Keratinocyte (primary cell): ENCODE results near the gene KLRD1. TPM values are rescaled to one million over a fixed set of nuclear protein-coding genes. Genes with fewer than 3 reads are reported as not detected.
"Not testable (repeated sequence)": the region's sequence is repeated elsewhere in the genome, so short reads cannot be mapped to it uniquely, and the experiment has no call there.

Source experiments
- DNase-seq: peaks from one replicate; pipeline ENCODE4 v3.0.0-alpha.2; 2011; ENCODE audit warnings: low read depth, missing footprints, low spot score
- FAIRE-seq: peaks from 2 replicates; lab custom pipeline; 2011; peaks lifted over from hg19 to GRCh38; lab: Jason Lieb, UNC
- H2AFZ ChIP-seq: 2 replicates; pipeline ENCODE4 v1.6.0; 2012; ENCODE audit warnings: low read length, control low read depth, inconsistent platforms; ENCODE audit not compliant: control insufficient read depth
- H3K27ac ChIP-seq: 2 replicates; pipeline ENCODE4 v1.5.1; 2011; ENCODE audit warnings: low read length; ENCODE audit not compliant: control insufficient read depth, insufficient read depth
- H3K27me3 ChIP-seq: 3 replicates; pipeline ENCODE4 v1.6.0; 2011; ENCODE audit warnings: low read length; ENCODE audit not compliant: control insufficient read depth, insufficient read depth; ENCODE audit errors: extremely low read depth
- H3K36me3 ChIP-seq, 2 experiments: 2 replicates in 1 of 2; 3 replicates in 1 of 2; pipeline ENCODE4 v1.5.1; 2011; ENCODE audit warnings: low read length in 2 of 2, mild to moderate bottlenecking in 1 of 2; ENCODE audit not compliant: control insufficient read depth in 2 of 2, insufficient read depth in 2 of 2; ENCODE audit errors: extremely low read depth in 1 of 2
- H3K4me1 ChIP-seq: 3 replicates; pipeline ENCODE4 v1.5.1; 2011; ENCODE audit warnings: low read length; ENCODE audit not compliant: control insufficient read depth, insufficient read depth; ENCODE audit errors: extremely low read depth
- H3K4me2 ChIP-seq: 3 replicates; pipeline ENCODE4 v1.6.0; 2011; ENCODE audit warnings: low read depth, low read length; ENCODE audit not compliant: control insufficient read depth, insufficient read depth; ENCODE audit errors: extremely low read depth
- H3K4me3 ChIP-seq, 3 experiments: fragments of 200-600 bp in 1 of 3; sonication (generic) in 1 of 3; 2 replicates in 2 of 3; 3 replicates in 1 of 3; pipeline ENCODE4 v1.5.1; 2011 to 2016; ENCODE audit warnings: low read length in 3 of 3, mild to moderate bottlenecking in 3 of 3, control low read depth in 2 of 3, inconsistent platforms in 1 of 3, low read depth in 1 of 3, mixed read lengths in 1 of 3, mixed run types in 1 of 3, moderate library complexity in 1 of 3; ENCODE audit not compliant: control insufficient read depth in 2 of 3, insufficient read depth in 2 of 3; ENCODE audit errors: extremely low read depth in 1 of 3
- H3K79me2 ChIP-seq: 2 replicates; pipeline ENCODE4 v1.6.0; 2012; ENCODE audit warnings: low read length; ENCODE audit not compliant: control insufficient read depth, insufficient read depth
- H3K9ac ChIP-seq: 3 replicates; pipeline ENCODE4 v1.6.0; 2011; ENCODE audit warnings: low read length; ENCODE audit not compliant: control insufficient read depth, insufficient read depth; ENCODE audit errors: extremely low read depth
- H3K9me1 ChIP-seq: 3 replicates; pipeline ENCODE4 v1.6.0; 2011; ENCODE audit warnings: low read length; ENCODE audit not compliant: control insufficient read depth, insufficient read depth; ENCODE audit errors: extremely low read depth
- H3K9me3 ChIP-seq: 2 replicates; pipeline ENCODE4 v1.5.1; 2012; ENCODE audit warnings: low read depth, low read length; ENCODE audit not compliant: control insufficient read depth
- H4K20me1 ChIP-seq: 3 replicates; pipeline ENCODE4 v1.6.0; 2011; ENCODE audit warnings: low read length; ENCODE audit not compliant: control insufficient read depth, insufficient read depth; ENCODE audit errors: extremely low read depth
- EZH2 ChIP-seq: IDR thresholded peaks from one replicate; pipeline ENCODE4 v1.6.1; 2012; ENCODE audit warnings: inconsistent platforms, mild to moderate bottlenecking, low read length, moderate library complexity
- dilution Hi-C: fragments of 300-500 bp; cut with MboI; formaldehyde crosslinking; loops from one replicate; pipeline ENCODE4 v1.7.0; 2020; ENCODE audit warnings: low sequenced_read_pairs; ENCODE audit not compliant: extremely low pct_ligation_motif_present
- polyA plus RNA-seq, 5 experiments: library from polyadenylated mRNA; depleted of rRNA in 3 of 5; stranded (reverse) in 3 of 5; stranded (forward) in 1 of 5; unstranded in 1 of 5; fragments of >200 nt; gene quantifications; 1 replicate in 1 of 5; 2 replicates in 3 of 5; 3 replicates in 1 of 5; pipeline versions ENCODE4 v1.2.1 to v1.2.3, GENCODE V29; 2011 to 2012; ENCODE audit warnings: missing spikeins in 2 of 5, low read depth in 1 of 5, low replicate concordance in 1 of 5
- TF ChIP-seq, protein P1 (sequence below), 3 experiments: IDR thresholded peaks in 1 of 3; conservative IDR thresholded peaks in 1 of 3; optimal IDR thresholded peaks in 1 of 3; 2 replicates in 2 of 3; 3 replicates in 1 of 3; pipeline versions ENCODE3 to v1.5.1; 2011; ENCODE audit warnings: low read length in 3 of 3, mild to moderate bottlenecking in 3 of 3, moderate library complexity in 2 of 3, control low read depth in 1 of 3, inconsistent platforms in 1 of 3; ENCODE audit not compliant: insufficient read depth in 2 of 3; ENCODE audit errors: extremely low read depth in 1 of 3

Gene KLRD1
- polyA plus RNA-seq, 1 donor (not counting 4 experiments of a cell fraction or from before 2014, with no cell fraction given) = under 0.01 TPM

DNA sequence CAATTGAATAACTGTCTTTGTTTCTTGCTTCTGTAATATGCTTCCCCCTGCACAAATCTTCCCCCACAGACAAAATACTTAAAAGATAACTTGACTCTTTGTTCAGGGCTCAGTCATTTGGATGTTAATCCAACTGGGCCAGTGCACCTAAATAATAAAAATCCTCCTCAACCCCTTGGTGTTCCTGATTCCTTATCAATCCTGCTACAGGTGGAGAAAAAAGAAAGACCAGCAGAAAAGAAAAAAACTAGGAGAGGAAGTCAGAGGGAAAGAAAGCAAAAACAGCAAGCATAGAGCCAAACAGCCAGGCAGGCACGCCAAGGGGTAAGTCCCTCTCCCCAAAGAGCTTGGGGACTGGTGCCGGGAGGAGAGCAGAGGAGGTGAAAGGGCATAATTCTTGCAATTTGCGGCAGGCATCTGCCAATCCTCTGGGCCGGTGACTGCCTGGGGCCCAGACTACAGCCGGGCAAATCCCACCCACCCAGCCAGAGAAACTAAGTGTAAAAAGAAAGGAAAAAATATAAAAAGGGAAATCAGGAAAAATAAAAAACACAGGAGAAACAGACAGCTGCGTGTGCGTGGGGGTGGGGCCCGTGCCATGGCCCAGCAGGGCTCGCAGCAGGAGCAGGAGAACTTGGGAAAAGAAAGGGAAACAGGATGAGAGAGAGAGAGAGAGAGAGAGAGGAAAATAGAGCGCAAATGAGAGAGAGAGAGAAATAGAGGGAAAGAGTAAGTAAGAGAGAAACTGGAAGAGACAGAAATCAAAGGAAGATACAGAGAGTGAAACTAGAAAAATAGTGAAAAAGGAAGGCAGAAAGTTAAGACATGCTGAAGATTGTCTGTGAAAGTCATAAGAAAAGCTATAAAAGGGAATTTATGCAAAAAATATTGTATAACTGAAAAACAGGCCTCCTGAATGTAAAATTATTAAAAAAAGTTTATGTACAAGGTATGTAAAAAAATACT, 60.8 kb downstream of the KLRD1 start:
- Histone ChIP-seq H3K79me2 (peaks cover 31% of the 10 kb centered on the region), H3K4me1 (peaks cover 37% of the 10 kb centered on the region), H4K20me1 (no peaks in the 10 kb centered on the region), H3K4me2 (no peak overlapping the region), H2AFZ (no peak overlapping the region), H3K36me3 (peaks cover 1 to 5% of the 10 kb centered on the region in 2 experiments), H3K9me1 (no peaks in the 10 kb centered on the region), H3K9me3 (peaks cover 3% of the 10 kb centered on the region), H3K27me3 (no peaks in the 10 kb centered on the region), H3K9ac (no peak overlapping the region), H3K4me3 (no peak overlapping the region), H3K27ac (no peak overlapping the region)
- no peak for DNase-seq
- dilution Hi-C loops = no loop called here
- FAIRE-seq = no peak
- TF ChIP-seq, protein P1, sequence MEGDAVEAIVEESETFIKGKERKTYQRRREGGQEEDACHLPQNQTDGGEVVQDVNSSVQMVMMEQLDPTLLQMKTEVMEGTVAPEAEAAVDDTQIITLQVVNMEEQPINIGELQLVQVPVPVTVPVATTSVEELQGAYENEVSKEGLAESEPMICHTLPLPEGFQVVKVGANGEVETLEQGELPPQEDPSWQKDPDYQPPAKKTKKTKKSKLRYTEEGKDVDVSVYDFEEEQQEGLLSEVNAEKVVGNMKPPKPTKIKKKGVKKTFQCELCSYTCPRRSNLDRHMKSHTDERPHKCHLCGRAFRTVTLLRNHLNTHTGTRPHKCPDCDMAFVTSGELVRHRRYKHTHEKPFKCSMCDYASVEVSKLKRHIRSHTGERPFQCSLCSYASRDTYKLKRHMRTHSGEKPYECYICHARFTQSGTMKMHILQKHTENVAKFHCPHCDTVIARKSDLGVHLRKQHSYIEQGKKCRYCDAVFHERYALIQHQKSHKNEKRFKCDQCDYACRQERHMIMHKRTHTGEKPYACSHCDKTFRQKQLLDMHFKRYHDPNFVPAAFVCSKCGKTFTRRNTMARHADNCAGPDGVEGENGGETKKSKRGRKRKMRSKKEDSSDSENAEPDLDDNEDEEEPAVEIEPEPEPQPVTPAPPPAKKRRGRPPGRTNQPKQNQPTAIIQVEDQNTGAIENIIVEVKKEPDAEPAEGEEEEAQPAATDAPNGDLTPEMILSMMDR (optimal IDR thresholded peaks at IDR 0.05 in 1 of 3, IDR thresholded peaks at IDR 0.05 in 1 of 3, conservative IDR thresholded peaks at IDR 0.05 in 1 of 3; ENCODE audit: extremely low read depth in 1 of 3, insufficient read depth in 2 of 3, low read length in 3 of 3) = no peak
- no peak for TF ChIP-seq EZH2

DNA sequence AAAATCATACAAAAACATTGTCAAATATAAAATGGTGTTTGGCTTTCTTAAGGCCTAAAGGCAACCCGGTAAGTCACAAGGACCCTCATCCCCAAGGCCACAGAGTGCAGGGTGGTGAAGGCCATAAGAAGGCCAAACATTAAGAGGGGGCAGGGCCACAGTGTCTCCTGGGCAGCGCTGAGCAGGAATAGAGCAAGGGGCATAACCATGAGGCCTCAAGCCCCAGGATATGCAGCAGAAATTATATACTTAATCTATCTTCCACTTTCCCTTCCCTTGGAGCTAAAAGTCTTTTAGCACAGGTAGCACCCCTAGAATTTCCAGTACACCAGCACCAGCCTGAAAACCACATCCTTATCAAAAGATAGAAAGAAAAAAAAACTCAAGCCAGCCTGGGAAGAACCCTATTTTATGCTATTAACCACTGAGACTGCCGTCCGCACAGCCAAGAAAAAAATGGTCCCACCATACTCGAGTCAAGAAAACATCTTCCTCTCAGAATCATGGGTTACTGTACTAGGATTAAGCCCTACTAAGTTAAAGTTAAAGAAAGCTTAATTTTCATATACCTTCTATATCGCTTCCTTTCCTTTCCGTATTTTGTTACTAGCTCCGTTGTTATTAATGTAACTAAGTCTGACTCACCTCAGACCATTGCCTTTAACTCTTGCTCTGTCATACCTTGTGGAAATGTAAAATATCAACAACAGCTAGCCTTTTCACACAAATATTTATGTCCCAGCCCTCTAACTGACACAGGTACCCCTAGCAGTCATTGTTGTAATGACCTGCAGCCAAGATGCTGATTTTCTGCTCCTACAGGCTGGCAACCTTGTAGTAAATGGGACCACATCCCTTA, 62.1 kb downstream of the KLRD1 start:
- H3K9me3 ChIP-seq = peaks cover 3% of the 10 kb centered on the region
- no peaks in the 10 kb centered on the region for H3K27me3 ChIP-seq
- H2AFZ ChIP-seq = no peak overlapping the region
- H4K20me1 ChIP-seq = no peaks in the 10 kb centered on the region
- peaks cover 3 to 5% of the 10 kb centered on the region in 2 experiments for H3K36me3 ChIP-seq
- peak overlapping the region; percentile 16 for H3K4me2 ChIP-seq
- FAIRE-seq (no peak), DNase-seq (no peak)
- TF ChIP-seq, protein P1 (optimal IDR thresholded peaks at IDR 0.05 in 1 of 3, IDR thresholded peaks at IDR 0.05 in 1 of 3, conservative IDR thresholded peaks at IDR 0.05 in 1 of 3; ENCODE audit: extremely low read depth in 1 of 3, insufficient read depth in 2 of 3, low read length in 3 of 3) = no peak
- no peak for TF ChIP-seq EZH2
- dilution Hi-C loops = no loop called here
- H3K9me1 ChIP-seq = no peaks in the 10 kb centered on the region
- H3K27ac ChIP-seq = peak overlapping the region; percentile 43
- no peak overlapping the region for H3K4me3 ChIP-seq
- H3K4me1 ChIP-seq = peaks cover 34% of the 10 kb centered on the region
- H3K79me2 ChIP-seq = peaks cover 25% of the 10 kb centered on the region
- H3K9ac ChIP-seq = peak overlapping the region; percentile 4

DNA sequence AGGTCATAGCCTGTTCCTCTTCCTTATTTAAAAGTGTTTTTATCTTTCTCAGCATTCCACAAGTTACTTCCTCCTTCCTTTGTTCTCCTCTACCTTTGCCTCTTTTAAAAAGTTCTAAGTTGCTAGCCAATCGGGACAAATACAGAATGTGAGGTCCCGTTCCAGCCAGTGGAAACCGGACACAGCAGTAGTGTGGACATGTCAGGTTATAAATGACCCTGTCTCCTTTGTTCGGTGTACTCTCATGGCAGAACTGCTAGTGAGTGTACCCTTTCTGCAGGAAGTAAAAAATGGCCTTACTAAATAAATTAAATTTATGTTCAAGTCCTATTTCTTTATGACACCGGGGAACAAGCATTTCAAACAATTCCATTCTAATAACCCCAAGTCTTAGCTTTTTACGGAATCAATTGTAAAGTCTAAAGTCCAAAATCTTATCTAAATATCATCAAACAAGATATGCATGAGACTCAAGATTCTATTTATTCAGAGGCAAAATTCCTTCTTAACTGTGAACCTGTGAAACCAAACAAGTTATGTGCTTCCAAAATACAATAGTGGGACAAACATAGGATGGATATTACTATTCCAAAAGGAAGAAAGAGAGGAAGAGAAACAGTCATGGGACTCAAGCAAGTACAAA, 64.3 kb downstream of the KLRD1 start:
- dilution Hi-C loops, H3K9ac ChIP-seq, H3K27ac ChIP-seq, H3K27me3 ChIP-seq, H3K9me3 ChIP-seq, H3K9me1 ChIP-seq, H3K36me3 ChIP-seq, H4K20me1 ChIP-seq, H3K4me3 ChIP-seq, DNase-seq: not testable (repeated sequence)
- peak; percentile 46 for FAIRE-seq
- H3K79me2 ChIP-seq = peaks cover 15% of the 10 kb centered on the region
- peaks cover 22% of the 10 kb centered on the region for H3K4me1 ChIP-seq
- peak overlapping the region; percentile 13 for H2AFZ ChIP-seq
- peak overlapping the region; percentile 1 for H3K4me2 ChIP-seq
